ENCODE results near the gene RIMBP2.

The RIMBP2 gene

GRCh38 chr12:130497991-130498390, 218.1 kb downstream of the RIMBP2 start:
- DNase-seq: no peak

DNA sequence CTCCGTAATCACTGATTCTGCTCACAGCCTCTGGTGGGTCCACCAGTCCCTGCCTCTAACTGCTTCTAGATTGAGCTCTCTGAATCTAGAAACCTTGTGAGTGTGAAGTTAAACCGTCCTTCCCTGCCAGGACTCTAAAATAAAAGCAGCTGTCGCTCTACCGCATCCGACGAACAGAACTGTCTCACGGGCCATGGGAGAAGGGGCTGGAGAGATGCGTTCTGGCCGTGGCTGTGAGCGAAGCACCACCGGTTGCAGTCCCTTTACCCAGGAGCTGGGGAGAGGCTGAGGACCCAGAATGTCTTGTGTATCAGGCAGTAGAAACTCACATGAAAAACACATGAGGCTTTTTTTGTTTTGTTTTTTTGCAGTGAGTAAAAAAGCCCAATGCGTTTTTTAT, 218.8 kb downstream of the RIMBP2 start:
- DNase-seq: no peak

DNA sequence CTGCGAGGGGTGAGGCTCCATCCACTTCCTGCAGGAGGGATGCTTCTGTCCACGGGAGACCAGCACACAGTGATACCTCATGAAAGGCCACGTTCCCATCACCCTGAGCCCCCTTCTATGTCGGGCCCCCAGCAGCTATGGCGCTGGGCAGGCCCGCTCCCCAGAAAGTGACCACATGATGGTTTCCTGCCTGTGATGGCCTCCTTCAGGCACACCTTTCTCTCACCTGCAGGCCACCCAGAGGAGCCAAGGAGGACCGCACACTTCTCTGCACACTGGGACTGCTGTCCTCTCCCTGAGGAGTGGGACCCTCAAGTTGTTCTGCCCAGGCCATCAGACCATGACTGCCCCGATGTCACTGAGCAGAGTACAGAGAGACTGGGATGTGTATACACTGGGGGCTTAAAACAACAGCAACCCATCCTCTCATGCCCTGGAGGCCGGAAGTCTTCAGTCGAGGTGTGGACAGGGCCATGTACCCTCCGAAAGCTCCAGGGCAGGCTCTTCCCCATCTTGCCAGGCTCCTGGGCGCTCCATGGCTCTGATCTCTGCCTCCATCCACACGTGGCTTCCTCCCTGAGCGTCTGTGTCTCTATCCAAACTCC, 219.5 kb downstream of the RIMBP2 start:
- DNase-seq: no peak

- no peak for DNase-seq
These were observed 220.9 kb downstream of the RIMBP2 start for GRCh38 chr12:130495156-130495555.

DNA sequence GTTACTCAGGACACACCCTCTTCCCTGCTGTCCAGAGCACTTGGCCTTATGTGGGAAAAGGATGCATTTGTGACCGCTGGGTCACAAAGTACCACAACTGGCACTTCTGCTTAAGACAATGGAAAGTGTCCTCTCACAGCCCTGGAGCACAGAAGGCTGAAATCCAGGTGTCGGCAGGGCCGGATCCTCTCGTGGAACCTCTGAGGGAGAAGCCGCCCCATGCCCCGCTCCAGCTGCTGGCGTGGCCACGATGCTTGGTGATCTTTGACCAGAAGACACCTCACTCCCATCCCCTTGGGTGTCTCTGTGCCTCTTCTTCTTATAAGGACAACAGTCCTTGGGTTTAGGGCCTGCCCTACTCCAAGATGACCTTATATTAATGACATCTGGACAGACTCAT, 221.4 kb downstream of the RIMBP2 start:
- DNase-seq: no peak

GRCh38 chr12:130493951-130494350, 222.1 kb downstream of the RIMBP2 start:
- no peak for DNase-seq

DNA sequence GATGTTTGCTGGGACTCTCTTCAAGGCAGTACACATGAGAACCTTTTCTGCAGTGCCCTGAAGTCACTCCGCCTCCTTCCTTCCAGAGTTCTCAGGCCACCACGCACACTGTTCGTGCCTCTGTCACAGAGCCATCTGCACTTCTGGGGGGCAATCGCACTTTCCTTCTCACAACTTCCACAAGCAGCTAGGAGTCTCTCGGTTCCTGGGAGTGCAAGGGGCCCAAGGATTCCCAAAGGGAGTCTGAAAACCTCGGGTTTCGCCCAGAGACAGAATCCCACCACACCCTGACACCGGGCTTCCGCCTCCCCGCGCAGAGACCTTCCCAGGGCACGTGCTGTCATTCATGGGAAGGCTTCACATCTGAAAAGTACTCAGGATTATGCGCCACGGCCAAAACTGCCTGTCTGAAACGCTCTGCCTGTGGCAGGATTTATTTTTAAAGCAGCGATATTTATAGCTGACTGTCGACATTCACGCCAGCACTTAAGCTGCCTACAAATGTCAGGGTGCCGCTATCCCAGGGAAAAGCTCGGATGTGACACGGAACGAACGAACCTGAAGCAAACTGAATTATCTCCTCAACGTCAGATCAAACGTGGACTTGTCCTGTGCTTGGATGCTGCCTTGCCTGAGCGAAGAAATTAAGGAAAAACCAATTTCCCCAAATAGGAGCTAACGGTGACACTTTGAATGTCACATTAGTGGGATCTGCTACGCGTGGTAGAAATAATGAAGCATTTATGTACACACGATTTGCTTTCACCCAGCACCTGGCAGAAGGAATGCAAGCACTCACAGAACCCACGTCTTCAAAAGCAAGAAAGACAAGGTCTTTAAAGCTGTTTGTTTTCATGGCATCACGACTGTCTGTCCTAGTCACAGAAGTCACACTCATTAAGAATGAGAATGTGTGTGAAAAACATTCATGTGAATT, 224.4 kb downstream of the RIMBP2 start:
- no peak for DNase-seq

GRCh38 chr12:130490674-130491073, 225.4 kb downstream of the RIMBP2 start:
- DNase-seq: no peak

- no peak for DNase-seq
These were observed 226.8 kb downstream of the RIMBP2 start for GRCh38 chr12:130489293-130489692.

- no peak for DNase-seq
These were observed 227.8 kb downstream of the RIMBP2 start for GRCh38 chr12:130488358-130488710.

GRCh38 chr12:130487636-130488357, 228.3 kb downstream of the RIMBP2 start:
- DNase-seq: no peak

DNA sequence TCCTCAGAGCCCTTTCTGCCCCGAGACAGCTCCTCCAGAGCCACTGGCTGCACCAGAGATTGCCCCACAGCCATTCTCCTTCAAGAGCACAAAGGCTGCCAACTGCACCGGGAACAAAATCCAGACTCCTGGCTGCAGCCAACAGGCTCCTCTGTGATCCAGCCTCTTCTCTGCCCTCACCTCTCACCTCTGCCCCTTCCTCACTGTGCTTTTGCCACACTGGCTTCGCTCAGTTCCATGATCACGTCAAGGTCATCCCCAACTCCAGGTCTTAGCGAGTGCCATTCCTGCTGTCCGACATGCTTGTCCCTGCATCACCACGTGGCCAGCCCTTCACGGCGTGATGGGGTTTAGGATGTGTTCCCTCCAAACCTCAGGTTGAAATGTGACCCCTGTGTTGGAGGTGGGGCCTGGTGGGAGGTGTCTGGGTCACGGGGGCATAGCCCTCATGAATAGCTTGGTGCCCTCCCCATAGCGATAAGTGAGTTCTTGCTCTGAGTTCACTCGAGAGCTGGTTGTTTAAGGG, 229.1 kb downstream of the RIMBP2 start:
- no peak for DNase-seq

DNA sequence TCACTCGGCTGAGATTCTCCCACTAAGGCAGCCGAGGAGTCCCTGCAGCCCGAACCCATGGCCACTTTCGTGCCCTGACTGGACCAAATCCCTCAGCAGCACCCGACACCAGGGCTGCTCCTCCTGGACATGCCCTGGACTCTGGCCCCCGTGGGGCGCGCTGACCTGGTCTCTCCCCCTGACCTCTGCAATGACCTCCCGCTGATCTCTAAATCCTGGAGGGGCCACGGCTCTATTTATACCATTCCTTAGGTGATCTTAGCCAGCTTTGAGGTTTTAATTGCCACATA, 230.0 kb downstream of the RIMBP2 start:
- no peak for DNase-seq

DNA sequence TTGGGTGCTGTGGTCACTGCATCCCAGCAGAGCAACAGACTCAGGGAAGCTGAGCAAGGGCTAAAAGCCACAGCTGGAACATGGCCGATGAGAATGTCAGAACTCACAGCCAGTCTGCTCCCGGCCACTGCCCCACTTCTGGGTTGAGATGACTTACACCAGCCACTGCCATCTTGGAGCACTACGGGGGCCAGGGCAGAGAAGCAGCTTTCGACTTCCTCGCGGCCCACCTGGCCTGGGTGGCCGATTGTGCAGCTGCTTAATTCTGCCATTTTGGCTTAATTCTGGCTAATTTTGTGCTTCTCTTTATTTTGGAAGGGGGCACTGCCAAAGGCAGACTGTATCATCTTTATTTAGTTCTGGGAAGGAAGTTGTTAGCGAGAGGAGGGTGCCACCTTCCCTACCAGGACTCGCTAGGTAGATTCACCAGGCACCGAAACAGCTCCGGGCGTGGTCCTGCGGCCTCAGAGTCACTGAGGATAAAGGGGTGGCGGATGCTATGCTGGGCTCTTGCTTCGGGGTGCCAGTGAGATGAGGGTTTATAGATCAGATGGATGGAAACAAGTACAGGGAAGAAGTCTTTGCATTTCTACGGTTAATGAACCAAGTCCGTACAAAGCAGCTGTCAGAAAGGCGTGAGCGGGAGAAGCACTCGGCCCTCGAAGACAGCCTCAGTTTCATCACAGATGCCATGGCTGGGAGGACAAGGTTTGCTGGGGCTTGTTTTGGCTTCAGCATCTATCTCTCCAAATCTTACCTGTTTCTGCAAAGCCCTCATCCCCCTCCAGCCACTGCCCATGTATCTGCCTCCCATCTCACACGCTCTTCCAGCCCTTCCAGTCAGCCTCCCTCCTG, 230.6 kb downstream of the RIMBP2 start:
- no peak for DNase-seq

DNA sequence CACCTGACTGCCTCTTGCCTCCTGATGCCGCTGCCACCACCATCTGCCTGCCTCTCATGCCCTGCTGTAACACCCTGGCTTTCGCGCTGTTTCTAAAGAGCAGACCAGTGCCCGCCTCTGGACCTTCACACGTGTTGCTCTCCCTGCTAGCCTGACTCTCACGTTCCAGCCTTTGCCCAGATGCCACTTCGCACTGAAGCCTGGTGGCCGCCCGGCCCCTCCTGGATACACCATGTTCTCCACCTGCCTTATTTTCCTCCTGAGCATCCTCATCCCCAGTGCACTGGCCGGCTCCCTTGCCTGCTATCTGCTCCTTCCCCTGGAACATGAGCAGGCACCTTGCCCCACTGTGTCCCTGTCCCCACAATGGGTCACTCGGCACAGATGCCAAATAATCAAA, 231.9 kb downstream of the RIMBP2 start:
- DNase-seq: no peak

- no peak for DNase-seq
These were observed 232.4 kb downstream of the RIMBP2 start for GRCh38 chr12:130483616-130484180.

- no peak for DNase-seq
These were observed 233.7 kb downstream of the RIMBP2 start for GRCh38 chr12:130482448-130482847.

GRCh38 chr12:130481392-130481879, 234.7 kb downstream of the RIMBP2 start:
- no peak for DNase-seq

GRCh38 chr12:130480887-130481286, 235.2 kb downstream of the RIMBP2 start:
- DNase-seq: no peak

GRCh38 chr12:130480231-130480630, 235.9 kb downstream of the RIMBP2 start:
- no peak for DNase-seq

GRCh38 chr12:130479401-130480125, 236.5 kb downstream of the RIMBP2 start:
- no peak for DNase-seq

Data from suppressor macrophage (primary cell).